Adipocyte (in vitro differentiated cells): ENCODE results near the gene CDC16.
A peak's percentile ranks its signal among the peaks of the same experiment; 100 is the strongest.

Source experiments
- DNase-seq: peaks from one replicate; pipeline ENCODE4 v3.0.0-alpha.2; 2015; ENCODE audit warnings: low read depth
- H3K27me3 ChIP-seq: replicated peaks from 2 replicates; pipeline ENCODE4 v1.7.0; 2013; ENCODE audit warnings: mild to moderate bottlenecking, low read length, moderate library complexity; ENCODE audit not compliant: control insufficient read depth, insufficient read depth
- H3K36me3 ChIP-seq: 2 replicates; pipeline ENCODE4 v1.7.0; 2013; ENCODE audit warnings: low read length, mild to moderate bottlenecking, moderate library complexity; ENCODE audit not compliant: control insufficient read depth, insufficient read depth, severe bottlenecking
- H3K4me1 ChIP-seq: 2 replicates; pipeline ENCODE4 v1.7.0; 2013; ENCODE audit warnings: mild to moderate bottlenecking, low read length, moderate library complexity; ENCODE audit not compliant: control insufficient read depth, insufficient read depth
- H3K4me3 ChIP-seq: 2 replicates; pipeline ENCODE4 v1.7.0; 2013; ENCODE audit warnings: mild to moderate bottlenecking, low read length, moderate library complexity
- H3K9ac ChIP-seq: 2 replicates; pipeline ENCODE4 v1.7.0; 2013; ENCODE audit warnings: mild to moderate bottlenecking, low read length, moderate library complexity
- H3K9me3 ChIP-seq: 2 replicates; pipeline ENCODE4 v1.7.0; 2013; ENCODE audit warnings: mild to moderate bottlenecking, low read length, moderate library complexity; ENCODE audit not compliant: control insufficient read depth

CDC16 gene

DNA sequence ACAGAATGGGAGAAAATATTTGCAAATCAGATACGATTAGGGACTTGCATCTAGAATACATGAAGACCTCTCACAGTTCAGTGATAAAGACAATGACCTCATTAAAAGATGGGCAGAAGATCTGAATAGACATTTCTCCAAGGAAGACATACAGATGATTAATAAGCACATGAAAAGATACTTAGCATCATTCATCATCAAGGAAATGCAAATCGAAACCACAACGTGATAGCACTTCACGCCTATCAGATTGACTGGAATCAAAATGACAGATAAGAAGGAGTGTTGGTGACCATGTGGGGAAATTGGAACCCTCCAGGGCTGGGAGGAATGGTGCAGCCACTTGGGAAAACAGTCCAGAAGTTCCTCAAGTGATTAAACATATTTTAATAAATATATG lies 29.8 kb upstream of the CDC16 start:
- Histone ChIP-seq H3K4me3 (no peak overlapping the region), H3K36me3 (no peaks in the 10 kb centered on the region), H3K9me3 (peaks cover 18% of the 10 kb centered on the region), H3K4me1 (peaks cover 11% of the 10 kb centered on the region), H3K9ac (no peak overlapping the region), H3K27me3 (peaks cover 40% of the 10 kb centered on the region)
- DNase-seq: no peak

DNA sequence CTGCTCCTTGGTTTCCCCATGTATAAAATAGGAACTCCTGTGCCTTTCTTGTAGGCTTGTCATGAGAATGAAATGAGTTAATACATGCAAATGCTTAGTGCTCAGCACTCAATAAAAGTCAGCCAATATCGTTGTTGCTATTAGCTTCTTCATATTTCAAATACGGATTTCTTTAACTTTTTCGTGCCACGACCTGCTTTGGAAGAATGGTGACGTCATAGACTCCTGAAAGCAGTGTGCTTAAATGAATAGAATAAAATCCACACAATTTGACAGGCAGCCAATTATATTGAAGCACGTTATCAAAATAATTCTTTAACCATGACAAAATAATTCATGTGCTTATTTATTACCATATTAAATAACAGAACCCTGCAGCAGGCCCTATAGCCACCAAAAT lies 26.6 kb upstream of the CDC16 start:
- Histone ChIP-seq H3K9me3 (peaks cover 18% of the 10 kb centered on the region), H3K4me1 (no peaks in the 10 kb centered on the region), H3K36me3 (no peaks in the 10 kb centered on the region), H3K27me3 (peaks cover 32% of the 10 kb centered on the region), H3K9ac (no peak overlapping the region), H3K4me3 (no peak overlapping the region)
- DNase-seq: no peak

DNA sequence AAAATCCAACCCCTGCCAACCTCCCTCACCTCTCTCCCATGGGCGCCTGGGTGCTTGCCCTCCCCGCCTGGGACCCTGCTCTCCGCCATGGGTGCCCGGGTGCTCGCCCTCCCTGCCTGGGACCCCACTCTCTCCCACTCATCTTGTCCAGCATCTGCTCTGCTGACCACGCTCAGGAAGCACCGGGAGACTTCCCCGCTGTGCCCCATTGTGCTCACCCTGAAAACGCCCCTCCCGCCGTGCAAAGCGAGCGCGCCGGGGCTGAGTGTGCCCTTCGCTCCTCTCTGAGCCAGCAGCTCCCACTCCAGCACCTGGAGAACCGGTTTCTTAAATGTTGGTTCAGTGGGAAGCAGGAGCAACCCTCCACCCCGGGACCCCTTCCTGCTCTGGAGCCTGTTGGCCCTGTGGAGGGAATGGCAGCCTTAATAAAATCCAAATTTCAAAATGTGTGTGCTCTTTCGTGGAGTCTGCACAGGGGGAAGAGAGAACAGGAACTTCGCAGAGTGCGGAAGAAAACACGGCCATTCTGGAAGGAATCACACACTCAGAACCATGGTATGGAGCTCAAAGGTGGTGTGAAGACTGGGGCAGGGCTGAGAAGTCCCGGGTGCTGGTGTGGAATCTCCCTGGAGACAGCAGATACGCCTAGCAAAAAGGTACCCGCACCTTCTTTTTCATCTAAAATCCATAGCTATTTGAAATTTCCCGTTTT lies 23.1 kb upstream of the CDC16 start:
- no peak for DNase-seq
- Histone ChIP-seq H3K27me3 (peaks cover 23% of the 10 kb centered on the region), H3K4me3 (no peak overlapping the region), H3K9me3 (peaks cover 15% of the 10 kb centered on the region), H3K4me1 (no peaks in the 10 kb centered on the region), H3K9ac (no peak overlapping the region), H3K36me3 (no peaks in the 10 kb centered on the region)

DNA sequence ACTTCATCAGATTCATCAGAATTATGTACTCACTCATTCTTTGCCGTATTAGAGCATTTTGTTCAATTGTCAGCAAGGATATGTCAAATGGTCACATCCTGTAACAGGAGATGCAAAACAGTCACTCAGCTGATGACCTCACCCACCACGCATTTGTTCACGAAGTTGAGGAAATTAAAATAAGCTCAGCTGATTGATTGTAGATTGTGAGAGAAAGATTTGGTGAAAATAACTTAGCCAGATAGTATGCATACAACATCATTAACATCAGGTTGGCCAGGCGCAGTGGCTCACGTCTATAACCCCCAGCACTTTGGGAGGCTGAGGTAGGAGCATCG lies 22.6 kb upstream of the CDC16 start:
- Histone ChIP-seq H3K27me3 (peaks cover 23% of the 10 kb centered on the region), H3K36me3 (no peaks in the 10 kb centered on the region), H3K9me3 (peaks cover 9% of the 10 kb centered on the region), H3K4me1 (no peaks in the 10 kb centered on the region), H3K4me3 (no peak overlapping the region), H3K9ac (no peak overlapping the region)
- DNase-seq: no peak

DNA sequence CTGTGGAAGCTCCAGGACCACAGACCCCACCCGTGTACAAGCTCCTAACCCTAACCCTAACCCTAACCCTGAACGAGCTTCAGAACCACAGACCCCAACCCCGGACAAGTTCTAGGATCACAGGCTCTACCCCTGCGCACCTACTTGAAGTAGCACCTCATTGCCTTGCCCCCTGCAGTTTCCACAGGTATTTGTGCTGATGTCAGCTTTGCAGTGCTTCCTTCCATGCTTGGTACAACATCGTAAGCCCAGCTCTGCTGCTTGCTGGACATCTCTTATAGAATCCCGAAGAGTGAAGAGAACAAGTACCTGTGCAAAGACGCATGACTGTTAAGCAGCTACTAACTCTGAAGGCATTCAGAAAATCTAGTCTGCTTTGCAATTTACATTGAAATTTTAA lies 20.7 kb upstream of the CDC16 start:
- Histone ChIP-seq H3K9me3 (no peaks in the 10 kb centered on the region), H3K4me1 (no peaks in the 10 kb centered on the region), H3K4me3 (no peak overlapping the region), H3K9ac (no peak overlapping the region), H3K36me3 (no peaks in the 10 kb centered on the region), H3K27me3 (peaks cover 23% of the 10 kb centered on the region)
- no peak for DNase-seq

DNA sequence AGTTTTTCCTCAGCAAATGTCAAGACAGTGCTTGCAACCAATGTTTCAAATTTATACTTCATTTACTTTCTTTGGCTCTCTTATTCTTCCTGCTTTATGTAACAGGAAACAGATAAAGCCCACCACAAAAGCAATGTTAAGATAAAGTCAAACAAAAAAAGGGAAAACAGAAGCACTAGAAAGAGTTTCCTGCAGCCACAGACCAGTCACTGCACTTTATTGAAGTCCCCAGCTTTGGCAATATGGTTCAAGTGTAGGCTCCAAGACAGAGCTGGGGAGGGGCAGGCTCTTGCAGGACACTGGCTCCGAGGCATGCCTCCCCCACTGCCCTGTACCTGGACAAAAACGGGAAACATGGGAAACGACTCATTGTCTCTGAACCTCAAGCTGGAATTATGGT lies 15.3 kb upstream of the CDC16 start:
- no peaks in the 10 kb centered on the region for H3K9me3 ChIP-seq
- peaks cover 3% of the 10 kb centered on the region for H3K4me1 ChIP-seq
- H3K4me3 ChIP-seq: no peak overlapping the region
- no peaks in the 10 kb centered on the region for H3K36me3 ChIP-seq
- DNase-seq: no peak
- H3K9ac ChIP-seq: no peak overlapping the region
- H3K27me3 ChIP-seq: peaks cover 2% of the 10 kb centered on the region

DNA sequence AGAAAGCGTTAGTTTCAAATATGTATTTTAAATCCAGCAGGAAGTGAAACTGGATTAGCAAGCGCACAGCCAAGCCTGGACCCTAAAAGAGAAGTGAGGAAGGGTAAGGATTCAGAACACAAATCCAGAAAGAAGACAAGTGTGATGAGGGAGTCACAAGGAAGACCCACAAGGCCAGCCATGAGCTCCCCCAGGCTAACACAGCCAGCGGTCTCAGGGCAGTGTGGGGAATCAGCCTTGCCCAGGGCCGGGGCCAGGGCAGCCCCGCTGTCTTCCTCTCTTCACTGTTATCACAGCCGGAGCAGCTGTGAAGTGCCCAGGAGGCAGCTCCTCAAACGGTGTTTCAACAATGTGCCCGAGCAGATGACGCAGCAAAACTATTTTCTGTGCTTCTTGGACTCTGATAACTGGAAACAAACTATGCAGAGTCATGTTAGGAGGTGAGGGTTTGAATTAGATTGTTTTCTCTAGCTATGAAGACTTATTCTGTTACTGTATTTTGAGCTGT lies 12.2 kb upstream of the CDC16 start:
- DNase-seq: peak; percentile 33
- Histone ChIP-seq H3K9ac (no peak overlapping the region), H3K4me3 (no peak overlapping the region), H3K9me3 (no peaks in the 10 kb centered on the region), H3K36me3 (no peaks in the 10 kb centered on the region), H3K4me1 (peaks cover 7% of the 10 kb centered on the region), H3K27me3 (no peaks in the 10 kb centered on the region)

DNA sequence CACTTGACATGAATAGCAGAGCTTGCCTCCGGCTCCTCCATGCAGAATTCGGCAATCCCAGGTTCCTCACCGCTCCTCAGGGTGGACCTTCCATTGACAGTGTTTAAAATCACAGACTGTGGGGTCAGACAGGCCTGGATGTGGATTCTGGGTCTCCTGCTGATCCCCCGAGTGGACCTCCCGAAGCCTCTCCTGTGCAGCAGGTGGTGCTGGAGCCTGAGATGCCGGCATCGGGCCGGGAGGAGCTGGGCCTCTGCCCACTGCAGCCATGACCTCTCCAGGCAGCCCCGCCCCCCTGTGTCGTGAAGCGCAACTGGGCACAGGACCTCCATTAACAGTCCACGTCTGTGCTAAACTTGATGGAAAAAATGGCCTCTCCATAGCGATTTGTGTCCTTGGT lies 10.5 kb upstream of the CDC16 start:
- H3K9me3 ChIP-seq: no peaks in the 10 kb centered on the region
- DNase-seq: no peak
- H3K4me1 ChIP-seq: peaks cover 10% of the 10 kb centered on the region
- no peaks in the 10 kb centered on the region for H3K27me3 ChIP-seq
- no peak overlapping the region for H3K9ac ChIP-seq
- no peak overlapping the region for H3K4me3 ChIP-seq
- no peaks in the 10 kb centered on the region for H3K36me3 ChIP-seq

DNA sequence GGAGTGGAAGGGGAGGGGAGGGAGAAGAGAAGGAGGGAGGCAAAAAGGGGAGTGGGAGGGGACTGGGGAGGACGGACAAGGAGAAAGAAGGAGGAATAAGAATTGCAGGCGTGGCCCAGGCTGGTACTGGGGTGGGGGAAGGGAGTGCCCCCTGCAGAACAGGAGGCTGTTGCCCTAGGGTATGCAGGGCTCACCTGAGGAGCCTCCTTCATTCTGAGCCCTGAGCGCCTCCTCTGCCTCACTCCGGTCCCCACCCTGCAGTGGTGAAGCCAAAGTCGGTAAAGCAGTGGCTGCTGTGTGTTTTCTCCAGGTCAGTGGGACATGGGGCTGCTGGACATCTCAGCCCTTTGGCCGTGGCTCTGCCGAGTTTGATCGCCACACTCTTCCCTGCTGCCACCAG lies 9.1 kb upstream of the CDC16 start:
- no peak for DNase-seq
- H3K4me1 ChIP-seq: peaks cover 22% of the 10 kb centered on the region
- peak overlapping the region; percentile 47 for H3K9ac ChIP-seq
- no peak overlapping the region for H3K4me3 ChIP-seq
- no peaks in the 10 kb centered on the region for H3K9me3 ChIP-seq
- H3K36me3 ChIP-seq: no peaks in the 10 kb centered on the region
- H3K27me3 ChIP-seq: no peaks in the 10 kb centered on the region

DNA sequence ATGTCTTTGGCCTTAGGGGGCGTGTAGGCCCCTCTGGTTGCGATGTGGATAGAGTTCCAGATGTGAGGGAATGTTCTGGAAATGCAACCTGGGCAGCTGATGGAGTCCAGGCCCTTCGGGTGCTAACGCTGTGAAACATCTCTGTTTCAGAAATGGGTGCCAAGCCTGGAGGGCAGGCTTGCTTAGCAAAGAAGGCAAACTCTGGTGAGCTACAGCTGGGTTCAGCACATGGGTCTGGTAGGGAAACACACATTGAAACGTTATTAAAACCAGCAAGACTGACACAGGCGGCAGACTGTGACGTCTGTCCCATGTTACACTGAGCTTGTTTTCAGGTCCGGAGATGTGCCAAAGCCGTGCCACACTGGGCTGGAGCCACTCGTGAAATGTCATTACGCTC lies 8.6 kb upstream of the CDC16 start:
- Histone ChIP-seq H3K4me3 (no peak overlapping the region), H3K27me3 (no peaks in the 10 kb centered on the region), H3K36me3 (no peaks in the 10 kb centered on the region), H3K9me3 (no peaks in the 10 kb centered on the region), H3K9ac (peak overlapping the region; percentile 47), H3K4me1 (peaks cover 22% of the 10 kb centered on the region)
- no peak for DNase-seq

DNA sequence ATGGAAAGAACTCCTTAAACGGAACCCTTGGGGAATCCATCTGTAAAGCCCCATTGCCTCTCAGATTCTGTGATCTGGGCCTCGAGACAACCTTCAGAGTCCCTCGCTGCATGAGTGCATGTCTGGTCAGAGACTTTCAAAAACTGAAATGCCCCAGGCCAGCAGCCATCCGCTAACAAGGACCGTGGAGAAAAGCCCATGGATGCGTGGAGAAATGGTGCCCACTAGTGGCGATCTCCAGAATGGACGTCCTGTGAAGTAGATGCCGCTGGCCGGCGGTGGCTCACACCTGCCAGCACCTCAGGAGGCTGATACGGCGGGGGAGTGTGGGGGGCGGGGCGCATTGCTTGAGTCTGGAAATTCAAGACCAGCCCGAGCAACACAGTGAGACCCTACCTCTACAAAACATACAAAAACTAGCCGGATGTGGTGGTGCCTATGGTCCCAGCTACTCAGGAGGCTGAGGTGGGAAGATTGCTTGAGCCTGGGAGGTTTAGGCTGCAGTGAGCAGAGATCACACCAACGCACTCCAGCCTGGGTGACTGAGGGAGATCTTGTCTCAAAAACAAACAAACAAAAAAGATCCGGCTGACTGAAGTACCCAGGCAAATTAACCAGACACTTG lies 7.9 kb upstream of the CDC16 start:
- DNase-seq: peak; percentile 93
- Histone ChIP-seq H3K27me3 (no peaks in the 10 kb centered on the region), H3K4me1 (peaks cover 22% of the 10 kb centered on the region), H3K9me3 (no peaks in the 10 kb centered on the region), H3K36me3 (no peaks in the 10 kb centered on the region), H3K9ac (peak overlapping the region; percentile 47), H3K4me3 (no peak overlapping the region)

DNA sequence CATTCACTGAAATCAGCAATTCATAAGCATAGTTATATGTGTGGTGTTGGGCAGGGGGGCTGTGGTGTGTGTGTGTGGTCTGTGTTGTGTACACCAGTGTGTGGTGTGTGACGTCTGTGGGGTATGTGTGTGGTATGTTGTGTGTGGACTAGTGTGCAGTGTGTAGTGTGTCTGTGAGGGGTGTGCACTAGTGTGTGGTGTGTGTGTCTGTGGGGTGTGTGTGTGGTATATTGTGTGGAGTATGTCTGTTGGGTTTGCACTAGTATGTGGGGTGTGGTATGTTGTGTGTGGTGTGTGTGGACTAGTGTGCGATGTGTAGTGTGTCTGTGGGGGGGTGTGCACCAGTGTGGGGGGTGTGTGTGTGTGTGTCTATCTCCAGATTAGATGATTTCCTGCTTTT lies 7.2 kb upstream of the CDC16 start:
- Histone ChIP-seq H3K36me3 (no peaks in the 10 kb centered on the region), H3K4me3 (no peak overlapping the region), H3K27me3 (no peaks in the 10 kb centered on the region), H3K4me1 (peaks cover 20% of the 10 kb centered on the region), H3K9ac (no peak overlapping the region), H3K9me3 (no peaks in the 10 kb centered on the region)
- no peak for DNase-seq
